GM12864 (cell line): Measurements from ENCODE around the gene PHLPP1.

Source experiments
- DNase-seq: peaks from one replicate; pipeline ENCODE4 v3.0.0-alpha.2; 2011; ENCODE audit warnings: low read depth
- H3K4me3 ChIP-seq: 2 replicates; pipeline ENCODE4 v1.5.1; 2011; ENCODE audit warnings: mild to moderate bottlenecking, low read depth, low read length, control low read depth
- CTCF ChIP-seq: IDR thresholded peaks from 2 replicates; pipeline ENCODE4 v1.5.1; 2011; ENCODE audit warnings: low read depth, mild to moderate bottlenecking, moderate library complexity, low read length, control low read depth, inconsistent platforms; ENCODE audit errors: missing control alignments

PHLPP1 gene

GRCh38 chr18:62897153-62897552 lies 181.8 kb downstream of the PHLPP1 start:
- DNase-seq = no peak
- TF ChIP-seq CTCF = no peak
- H3K4me3 ChIP-seq = no peak overlapping the region

- H3K4me3 ChIP-seq = no peak overlapping the region
- no peak for TF ChIP-seq CTCF
- DNase-seq = peak; percentile 27
Observed at GRCh38 chr18:62898359-62898758, 183.0 kb downstream of the PHLPP1 start.

- TF ChIP-seq CTCF = no peak
- no peak overlapping the region for H3K4me3 ChIP-seq
- DNase-seq = no peak
Observed at GRCh38 chr18:62899534-62899933, 184.2 kb downstream of the PHLPP1 start.

GRCh38 chr18:62900132-62900883 lies 185.0 kb downstream of the PHLPP1 start:
- H3K4me3 ChIP-seq = no peak overlapping the region
- no peak for TF ChIP-seq CTCF
- no peak for DNase-seq

GRCh38 chr18:62902776-62903175 lies 187.4 kb downstream of the PHLPP1 start:
- DNase-seq = no peak
- no peak for TF ChIP-seq CTCF
- H3K4me3 ChIP-seq = no peak overlapping the region

- no peak overlapping the region for H3K4me3 ChIP-seq
- no peak for DNase-seq
- TF ChIP-seq CTCF = no peak
Observed at GRCh38 chr18:62904396-62905285, 189.3 kb downstream of the PHLPP1 start.
